ENCODE results near the gene ZC3H15. TPM values are rescaled to one million over a fixed set of nuclear protein-coding genes. Genes with fewer than 3 reads are reported as not detected.
"Not testable (repeated sequence)": the region's sequence is repeated elsewhere in the genome, so short reads cannot be mapped to it uniquely, and the experiment has no call there.

ZC3H15 gene
- total RNA-seq, 2 donors from 2014 or later: 38.3 to 41.6 TPM

GRCh38 chr2:186466743-186467142 is 19.3 kb upstream of the ZC3H15 start:
- H3K27me3 ChIP-seq: no peaks in the 10 kb centered on the region
- H3K27ac ChIP-seq: no peak overlapping the region
- no peak for DNase-seq (ENCODE audit: low spot score)
- no peaks in the 10 kb centered on the region for H3K4me1 ChIP-seq
- no peak for TF ChIP-seq CTCF (IDR thresholded peaks at IDR 0.05)
- H3K9me3 ChIP-seq: peaks cover 0 to 12% of the 10 kb centered on the region in 2 donors
- H3K36me3 ChIP-seq: no peaks in the 10 kb centered on the region
- H3K4me3 ChIP-seq: no peak overlapping the region

- DNase-seq (ENCODE audit: low spot score): no peak
- TF ChIP-seq CTCF (IDR thresholded peaks at IDR 0.05): no peak
- H3K36me3 ChIP-seq: no peaks in the 10 kb centered on the region
- H3K27me3 ChIP-seq: no peaks in the 10 kb centered on the region
- no peak overlapping the region for H3K4me3 ChIP-seq
- H3K4me1 ChIP-seq: no peaks in the 10 kb centered on the region
- no peak overlapping the region for H3K27ac ChIP-seq
- H3K9me3 ChIP-seq: peaks cover 0 to 12% of the 10 kb centered on the region in 2 donors
Measured at GRCh38 chr2:186467421-186467820, 18.6 kb upstream of the ZC3H15 start.

GRCh38 chr2:186472722-186473493 is 13.2 kb upstream of the ZC3H15 start:
- H3K9me3 ChIP-seq; H3K27ac ChIP-seq; H3K4me3 ChIP-seq; H3K27me3 ChIP-seq; H3K4me1 ChIP-seq; H3K36me3 ChIP-seq; DNase-seq (ENCODE audit: low spot score): not testable (repeated sequence)

GRCh38 chr2:186474239-186474638 is 11.8 kb upstream of the ZC3H15 start:
- not testable (repeated sequence) for H3K36me3 ChIP-seq; H3K9me3 ChIP-seq; H3K4me3 ChIP-seq; H3K4me1 ChIP-seq; DNase-seq (ENCODE audit: low spot score); H3K27ac ChIP-seq; H3K27me3 ChIP-seq

GRCh38 chr2:186477790-186478189 is 8.3 kb upstream of the ZC3H15 start:
- Histone ChIP-seq H3K4me3 (no peak overlapping the region), H3K27me3 (no peaks in the 10 kb centered on the region), H3K36me3 (no peaks in the 10 kb centered on the region), H3K9me3 (no peaks in the 10 kb centered on the region), H3K27ac (no peak overlapping the region), H3K4me1 (no peaks in the 10 kb centered on the region)
- DNase-seq (ENCODE audit: low spot score): no peak
- no peak for TF ChIP-seq CTCF (IDR thresholded peaks at IDR 0.05)

GRCh38 chr2:186480991-186481390 is 5.1 kb upstream of the ZC3H15 start:
- no peak for TF ChIP-seq CTCF (IDR thresholded peaks at IDR 0.05)
- no peaks in the 10 kb centered on the region for H3K36me3 ChIP-seq
- no peak for DNase-seq (ENCODE audit: low spot score)

More at GRCh38 chr2:186480991-186481390, 5.1 kb upstream of the ZC3H15 start:
- no peak overlapping the region for H3K27ac ChIP-seq
- H3K4me1 ChIP-seq: peaks cover 0 to 8% of the 10 kb centered on the region in 2 donors
- H3K4me3 ChIP-seq: no peak overlapping the region
- H3K27me3 ChIP-seq: no peaks in the 10 kb centered on the region
- no peaks in the 10 kb centered on the region for H3K9me3 ChIP-seq
